ENCODE data around the gene CACFD1. TPM values are rescaled to one million over a fixed set of nuclear protein-coding genes. Genes with fewer than 3 reads are reported as not detected.

The CACFD1 gene
- total RNA-seq, 1 donor from 2014 or later: 13.1 TPM

DNA sequence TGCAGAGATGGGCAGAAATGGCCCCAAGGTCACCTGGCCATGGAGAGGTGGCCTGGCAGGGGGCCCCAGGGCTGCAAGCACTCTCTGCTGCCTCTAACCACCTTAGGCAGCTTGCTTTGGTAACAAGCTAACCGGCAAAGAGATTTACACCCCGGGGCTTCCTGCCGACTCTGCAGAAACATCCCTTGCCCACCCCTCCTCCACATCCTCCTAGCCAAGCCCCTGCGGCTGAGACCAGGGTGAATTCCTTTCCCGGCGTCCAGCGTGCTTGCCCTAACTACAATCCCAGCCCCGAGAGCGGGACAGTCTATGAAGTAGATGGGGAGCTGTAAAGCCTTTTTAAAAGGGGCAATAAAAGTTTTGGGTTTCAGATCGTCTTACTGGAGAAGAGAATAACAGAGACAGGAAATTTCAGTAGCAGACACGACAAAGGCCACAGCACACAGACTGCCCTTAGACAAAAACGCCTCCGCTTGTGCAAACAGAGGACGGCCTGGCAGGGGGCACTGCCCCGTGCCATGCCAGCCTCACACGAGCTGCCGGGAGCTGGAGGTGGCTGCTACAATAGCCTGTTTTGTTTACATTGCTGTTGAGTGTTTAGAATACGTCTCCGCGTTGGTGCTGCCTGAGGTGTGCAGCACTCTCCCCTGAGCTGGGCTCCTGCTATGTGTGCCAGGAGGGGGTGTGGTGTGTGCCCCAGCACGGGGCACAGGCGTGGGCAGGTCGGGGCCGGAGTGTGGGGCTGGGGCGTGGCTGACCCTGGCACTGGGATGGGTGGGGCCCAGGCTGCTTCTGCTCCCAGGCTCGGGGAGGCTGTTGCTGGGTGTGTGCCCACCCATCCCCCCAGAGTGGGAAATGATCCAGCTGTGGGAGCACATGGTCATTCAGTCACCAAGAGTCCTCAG lies 49.7 kb downstream of the CACFD1 start:
- Histone ChIP-seq H3K27ac (ENCODE audit: low read depth, low read length) (no peak overlapping the region), H3K4me3 (ENCODE audit: insufficient read depth, low read depth, low read length) (no peak overlapping the region), H3K4me1 (ENCODE audit: insufficient read depth, low read length) (peaks cover 25% of the 10 kb centered on the region), H4K20me1 (ENCODE audit: insufficient read depth, low read length) (no peaks in the 10 kb centered on the region), H3K36me3 (ENCODE audit: insufficient read depth, low read length) (no peaks in the 10 kb centered on the region), H3K9me3 (ENCODE audit: insufficient read depth, low read depth, low read length) (no peaks in the 10 kb centered on the region), H3K4me2 (ENCODE audit: low read length) (peak overlapping the region; percentile 76), H3K27me3 (ENCODE audit: insufficient read depth, low read length) (peaks cover 4% of the 10 kb centered on the region), H3K79me2 (ENCODE audit: insufficient read depth, low read length) (no peaks in the 10 kb centered on the region), H3K9ac (ENCODE audit: low read length) (no peak overlapping the region), H2AFZ (ENCODE audit: low read depth, low read length) (peak overlapping the region; percentile 35)
- Mint-ChIP-seq H3K27me3 (ENCODE audit: low read depth, unreplicated experiment) (peaks cover 6% of the 10 kb centered on the region), H3K36me3 (ENCODE audit: low read depth, unreplicated experiment) (no peaks in the 10 kb centered on the region), H3K4me1 (ENCODE audit: low read depth, unreplicated experiment) (peaks cover 14% of the 10 kb centered on the region), H3K4me3 (ENCODE audit: unreplicated experiment) (no peak overlapping the region), H3K27ac (ENCODE audit: unreplicated experiment) (no peak overlapping the region), H3K9me3 (ENCODE audit: unreplicated experiment) (no peaks in the 10 kb centered on the region)
- no peak for FAIRE-seq
- TF ChIP-seq EZH2 (IDR thresholded peaks at IDR 0.05; ENCODE audit: insufficient read depth, low read length): no peak
- TF ChIP-seq, protein P1, sequence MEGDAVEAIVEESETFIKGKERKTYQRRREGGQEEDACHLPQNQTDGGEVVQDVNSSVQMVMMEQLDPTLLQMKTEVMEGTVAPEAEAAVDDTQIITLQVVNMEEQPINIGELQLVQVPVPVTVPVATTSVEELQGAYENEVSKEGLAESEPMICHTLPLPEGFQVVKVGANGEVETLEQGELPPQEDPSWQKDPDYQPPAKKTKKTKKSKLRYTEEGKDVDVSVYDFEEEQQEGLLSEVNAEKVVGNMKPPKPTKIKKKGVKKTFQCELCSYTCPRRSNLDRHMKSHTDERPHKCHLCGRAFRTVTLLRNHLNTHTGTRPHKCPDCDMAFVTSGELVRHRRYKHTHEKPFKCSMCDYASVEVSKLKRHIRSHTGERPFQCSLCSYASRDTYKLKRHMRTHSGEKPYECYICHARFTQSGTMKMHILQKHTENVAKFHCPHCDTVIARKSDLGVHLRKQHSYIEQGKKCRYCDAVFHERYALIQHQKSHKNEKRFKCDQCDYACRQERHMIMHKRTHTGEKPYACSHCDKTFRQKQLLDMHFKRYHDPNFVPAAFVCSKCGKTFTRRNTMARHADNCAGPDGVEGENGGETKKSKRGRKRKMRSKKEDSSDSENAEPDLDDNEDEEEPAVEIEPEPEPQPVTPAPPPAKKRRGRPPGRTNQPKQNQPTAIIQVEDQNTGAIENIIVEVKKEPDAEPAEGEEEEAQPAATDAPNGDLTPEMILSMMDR (IDR thresholded peaks at IDR 0.05; ENCODE audit: insufficient read depth, low read depth, low read length): no peak
- DNase-seq (ENCODE audit: low read depth): no peak

DNA sequence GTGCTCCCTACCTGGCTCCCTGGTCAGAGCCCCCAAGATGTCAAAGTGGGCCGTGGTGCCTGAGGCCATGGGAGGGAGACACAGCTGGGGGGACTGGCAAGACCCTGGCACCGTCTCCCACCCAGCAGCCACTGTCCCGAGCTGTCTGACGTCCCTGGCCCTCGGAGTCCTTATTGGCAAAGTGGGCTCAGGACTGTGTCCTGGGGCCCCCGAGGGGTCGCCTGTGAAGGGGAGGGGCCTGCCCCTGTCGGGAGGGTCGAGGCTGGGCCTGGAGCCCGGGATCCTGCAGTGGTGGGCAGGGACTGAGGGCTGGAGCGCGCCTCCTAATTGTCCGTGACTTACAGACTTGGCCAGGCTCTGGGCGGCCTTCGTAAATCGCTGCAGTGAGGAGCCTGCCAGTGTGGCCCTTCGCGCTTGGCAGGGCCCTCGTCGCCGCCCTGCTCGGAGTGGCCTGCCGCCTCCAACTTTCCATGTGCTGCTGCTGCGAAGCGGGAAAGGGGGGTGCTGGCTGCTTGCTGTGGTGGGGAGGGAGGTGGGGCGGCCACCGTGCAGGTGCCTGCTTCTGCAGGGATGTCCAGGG lies 51.2 kb downstream of the CACFD1 start:
- DNase-seq (ENCODE audit: low read depth) (no peak), FAIRE-seq (no peak)
- Histone ChIP-seq H3K79me2 (ENCODE audit: insufficient read depth, low read length) (no peaks in the 10 kb centered on the region), H3K27me3 (ENCODE audit: insufficient read depth, low read length) (peaks cover 4% of the 10 kb centered on the region), H2AFZ (ENCODE audit: low read depth, low read length) (no peak overlapping the region), H3K4me1 (ENCODE audit: insufficient read depth, low read length) (peaks cover 22% of the 10 kb centered on the region), H4K20me1 (ENCODE audit: insufficient read depth, low read length) (no peaks in the 10 kb centered on the region), H3K36me3 (ENCODE audit: insufficient read depth, low read length) (no peaks in the 10 kb centered on the region), H3K9ac (ENCODE audit: low read length) (no peak overlapping the region), H3K4me3 (ENCODE audit: insufficient read depth, low read depth, low read length) (no peak overlapping the region), H3K4me2 (ENCODE audit: low read length) (no peak overlapping the region), H3K9me3 (ENCODE audit: insufficient read depth, low read depth, low read length) (no peaks in the 10 kb centered on the region), H3K27ac (ENCODE audit: low read depth, low read length) (no peak overlapping the region)
- Mint-ChIP-seq H3K36me3 (ENCODE audit: low read depth, unreplicated experiment) (no peaks in the 10 kb centered on the region), H3K4me3 (ENCODE audit: unreplicated experiment) (no peak overlapping the region), H3K9me3 (ENCODE audit: unreplicated experiment) (no peaks in the 10 kb centered on the region), H3K27ac (ENCODE audit: unreplicated experiment) (no peak overlapping the region), H3K27me3 (ENCODE audit: low read depth, unreplicated experiment) (peaks cover 11% of the 10 kb centered on the region), H3K4me1 (ENCODE audit: low read depth, unreplicated experiment) (peaks cover 14% of the 10 kb centered on the region)
- TF ChIP-seq EZH2 (IDR thresholded peaks at IDR 0.05; ENCODE audit: insufficient read depth, low read length): no peak
- TF ChIP-seq, protein P1 (IDR thresholded peaks at IDR 0.05; ENCODE audit: insufficient read depth, low read depth, low read length): no peak
